HUES64 (cell line): ENCODE data around the gene PTPRM.

ENCODE experiments used
- H3K27ac ChIP-seq: 2 replicates; pipeline ENCODE4 v1.7.0; 2013; ENCODE audit warnings: low read depth, low read length, inconsistent platforms
- H3K27me3 ChIP-seq: 2 replicates; pipeline ENCODE4 v1.6.1; 2013; ENCODE audit warnings: mild to moderate bottlenecking, low read length; ENCODE audit not compliant: insufficient read depth
- H3K36me3 ChIP-seq: 2 replicates; pipeline ENCODE4 v1.6.1; 2013; ENCODE audit warnings: mild to moderate bottlenecking, low read length; ENCODE audit not compliant: insufficient read depth
- H3K4me1 ChIP-seq: 2 replicates; pipeline ENCODE4 v1.6.1; 2013; ENCODE audit warnings: mild to moderate bottlenecking, low read length, moderate library complexity; ENCODE audit not compliant: insufficient read depth
- H3K4me3 ChIP-seq: 2 replicates; pipeline ENCODE4 v1.5.1; 2013; ENCODE audit warnings: mild to moderate bottlenecking, low read length, moderate library complexity
- H3K9ac ChIP-seq: 2 replicates; pipeline ENCODE4 v1.6.1; 2013; ENCODE audit warnings: mild to moderate bottlenecking, low read depth, low read length
- H3K9me3 ChIP-seq: 2 replicates; pipeline ENCODE4 v1.6.1; 2013; ENCODE audit warnings: low read depth, low read length; ENCODE audit not compliant: insufficient read depth
- WGBS: fragments of 150-250, 120-280 bp; methylation state at CpG from one replicate; pipeline ENCODE4 v1.1.7; 2013; ENCODE audit warnings: missing lambda C conversion rate; 5-methylcytosine and 5-hydroxymethylcytosine counted together

The PTPRM gene

DNA sequence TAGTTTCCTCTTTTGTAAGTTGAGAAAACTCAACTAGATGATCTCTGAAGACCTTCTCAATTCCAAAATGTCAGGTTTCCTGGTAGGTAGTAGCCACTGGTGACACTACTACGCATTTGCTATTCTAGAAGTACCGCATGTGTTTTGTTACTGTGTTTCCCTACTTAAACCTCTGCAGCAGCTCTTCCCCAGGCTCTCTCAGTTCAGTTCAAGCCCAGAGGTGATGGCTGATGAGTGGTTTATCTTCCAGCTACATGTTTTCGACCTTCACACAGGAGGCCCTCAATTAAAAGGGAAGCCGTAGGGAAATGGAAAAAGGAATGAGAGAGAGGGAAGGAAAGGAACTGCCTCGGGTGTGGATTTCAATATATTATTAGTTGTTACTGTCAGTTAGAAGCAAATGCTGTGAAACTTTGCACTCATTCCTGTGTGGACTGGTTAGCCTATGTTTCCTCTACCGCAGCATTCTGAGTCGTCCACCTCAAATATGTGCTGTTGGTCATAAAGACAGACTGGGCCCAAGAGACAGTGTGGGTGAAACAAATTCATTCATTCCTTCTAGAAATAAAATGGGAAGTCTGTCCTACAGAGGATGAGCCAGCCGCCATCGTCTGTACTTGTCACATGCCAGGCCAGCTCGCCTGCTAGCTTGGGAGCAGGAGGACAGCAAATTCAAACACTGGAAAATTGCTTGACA, 586.9 kb downstream of the PTPRM start:
- H3K4me3 ChIP-seq: no peak overlapping the region
- no peak overlapping the region for H3K27ac ChIP-seq
- H3K27me3 ChIP-seq: no peaks in the 10 kb centered on the region
- no peaks in the 10 kb centered on the region for H3K4me1 ChIP-seq
- H3K9me3 ChIP-seq: no peaks in the 10 kb centered on the region
- H3K36me3 ChIP-seq: no peaks in the 10 kb centered on the region
- no peak overlapping the region for H3K9ac ChIP-seq
- 95% methylated on average over 10 of the region's 10 CpGs for WGBS

DNA sequence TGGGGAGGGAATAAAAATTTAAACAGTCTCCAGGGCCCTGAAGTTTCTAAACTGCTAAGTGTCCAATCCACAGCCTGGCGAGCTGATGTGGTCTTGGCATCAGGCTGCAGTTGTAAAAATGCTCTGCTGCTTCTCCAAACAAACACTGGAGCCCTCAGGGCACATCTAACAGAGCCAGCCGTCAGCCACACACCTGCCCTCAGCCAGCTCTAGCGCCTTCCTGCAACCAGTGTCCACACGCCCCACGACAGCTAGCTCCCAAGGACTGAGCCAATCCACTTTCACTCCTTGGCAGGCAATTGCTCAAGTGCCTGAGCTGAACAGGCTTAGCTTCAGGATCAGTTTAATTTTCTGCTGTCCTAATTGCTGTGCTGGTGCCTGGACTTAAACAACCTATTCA, 595.7 kb downstream of the PTPRM start:
- H3K27me3 ChIP-seq: no peaks in the 10 kb centered on the region
- no peaks in the 10 kb centered on the region for H3K9me3 ChIP-seq
- no peaks in the 10 kb centered on the region for H3K36me3 ChIP-seq
- WGBS: 88% methylated on average over 5 of the region's 5 CpGs
- no peaks in the 10 kb centered on the region for H3K4me1 ChIP-seq
- no peak overlapping the region for H3K27ac ChIP-seq
- no peak overlapping the region for H3K9ac ChIP-seq
- H3K4me3 ChIP-seq: no peak overlapping the region

DNA sequence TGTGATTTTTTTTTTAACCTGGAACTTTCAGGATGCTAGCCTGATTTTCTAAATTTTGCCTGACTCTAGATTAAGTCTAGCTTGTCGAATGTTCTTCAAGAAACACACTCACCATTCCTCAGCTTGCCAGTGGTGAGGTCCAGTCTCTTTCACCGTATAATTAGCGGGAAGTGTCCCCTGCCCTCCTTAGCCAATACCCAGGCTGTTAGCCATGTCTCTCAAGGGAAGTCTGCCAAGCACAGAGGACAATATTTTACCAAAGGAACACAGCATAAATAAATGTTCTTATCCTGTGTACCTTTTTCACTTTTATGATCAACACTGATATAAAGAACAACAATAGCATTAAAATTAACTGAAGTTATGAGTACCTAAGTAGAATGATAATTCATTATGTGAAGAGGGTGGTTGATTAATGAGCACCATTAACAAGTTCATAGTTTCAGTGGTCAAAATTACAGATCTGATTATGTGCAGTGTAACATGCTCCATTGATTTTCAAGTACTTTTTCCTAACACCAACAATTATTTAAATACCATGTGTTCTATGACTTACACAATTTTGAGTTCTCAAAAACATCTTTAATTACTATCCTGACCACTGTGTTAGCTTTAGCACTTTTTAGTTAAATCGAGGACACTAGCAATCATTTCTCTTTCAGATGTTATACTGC, 596.3 kb downstream of the PTPRM start:
- Histone ChIP-seq H3K36me3 (no peaks in the 10 kb centered on the region), H3K27me3 (no peaks in the 10 kb centered on the region), H3K9me3 (no peaks in the 10 kb centered on the region), H3K27ac (no peak overlapping the region), H3K4me1 (no peaks in the 10 kb centered on the region), H3K4me3 (no peak overlapping the region), H3K9ac (no peak overlapping the region)
- WGBS: 89% methylated on average over 4 of the region's 4 CpGs

DNA sequence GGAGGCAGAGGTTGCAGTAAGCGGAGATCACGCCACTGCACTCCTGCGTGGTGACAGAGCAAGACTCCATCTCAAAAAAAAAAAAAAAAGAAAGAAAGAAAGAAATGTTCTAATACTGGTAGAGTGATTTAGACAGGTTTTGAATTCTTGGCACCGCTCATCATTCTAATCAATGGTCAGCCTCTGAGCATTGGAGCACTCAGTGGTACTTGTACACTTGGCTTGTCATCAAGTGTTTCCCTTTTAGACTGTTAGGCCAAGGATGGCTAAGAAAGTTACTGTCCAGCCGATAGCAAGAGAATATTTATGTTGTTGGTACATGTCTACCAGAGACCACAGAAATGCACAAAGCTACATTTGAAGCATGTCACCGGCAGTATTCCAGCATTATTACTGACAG, 598.0 kb downstream of the PTPRM start:
- no peaks in the 10 kb centered on the region for H3K27me3 ChIP-seq
- no peak overlapping the region for H3K4me3 ChIP-seq
- no peaks in the 10 kb centered on the region for H3K9me3 ChIP-seq
- no peaks in the 10 kb centered on the region for H3K4me1 ChIP-seq
- no peaks in the 10 kb centered on the region for H3K36me3 ChIP-seq
- WGBS: 95% methylated on average over 6 of the region's 6 CpGs
- no peak overlapping the region for H3K9ac ChIP-seq
- no peak overlapping the region for H3K27ac ChIP-seq

DNA sequence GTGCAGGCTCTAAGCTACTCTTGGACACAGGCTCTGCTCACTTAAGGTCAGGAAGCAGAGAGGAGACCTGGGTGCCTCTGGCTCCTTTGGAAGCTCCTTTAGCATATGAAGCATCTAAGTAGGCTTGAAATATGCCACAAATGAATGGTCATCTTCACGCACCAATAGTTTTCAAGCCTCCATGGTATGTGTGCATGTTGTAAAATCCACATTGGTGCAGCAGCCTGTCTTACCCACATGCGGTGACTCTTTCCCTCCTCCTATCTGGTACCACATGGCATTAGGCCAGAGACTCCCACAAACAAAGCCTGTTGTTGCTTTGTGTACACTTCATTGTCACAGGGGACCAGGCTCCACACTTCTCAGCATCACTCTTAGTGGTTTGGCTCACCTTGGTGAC, 599.9 kb downstream of the PTPRM start:
- Histone ChIP-seq H3K9ac (no peak overlapping the region), H3K4me1 (no peaks in the 10 kb centered on the region), H3K27me3 (no peaks in the 10 kb centered on the region), H3K4me3 (no peak overlapping the region), H3K27ac (no peak overlapping the region), H3K9me3 (no peaks in the 10 kb centered on the region), H3K36me3 (no peaks in the 10 kb centered on the region)
- 94% methylated on average over 2 of the region's 2 CpGs for WGBS

DNA sequence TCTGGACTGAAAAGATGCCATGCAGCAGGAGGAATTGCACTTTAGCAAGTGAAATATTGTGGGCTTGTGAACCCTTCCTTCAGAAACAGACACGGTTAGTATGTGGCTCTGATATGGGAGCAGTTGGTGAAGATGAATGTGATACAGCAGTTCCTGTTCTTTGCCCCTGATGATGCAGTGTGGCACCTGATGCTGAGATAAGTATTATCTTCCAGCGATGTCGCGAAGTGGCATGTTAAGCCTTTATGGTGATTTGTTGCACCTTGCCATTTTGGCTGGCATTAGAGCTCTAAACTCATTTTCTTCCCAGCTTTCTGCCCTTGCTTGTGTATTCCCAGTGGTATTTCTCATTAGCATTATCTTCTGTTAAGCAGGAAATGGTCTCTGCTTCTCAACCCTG, 600.6 kb downstream of the PTPRM start:
- no peaks in the 10 kb centered on the region for H3K27me3 ChIP-seq
- H3K9ac ChIP-seq: no peak overlapping the region
- no peaks in the 10 kb centered on the region for H3K4me1 ChIP-seq
- no peaks in the 10 kb centered on the region for H3K9me3 ChIP-seq
- H3K36me3 ChIP-seq: no peaks in the 10 kb centered on the region
- 92% methylated on average over 4 of the region's 4 CpGs for WGBS
- no peak overlapping the region for H3K27ac ChIP-seq
- H3K4me3 ChIP-seq: no peak overlapping the region

DNA sequence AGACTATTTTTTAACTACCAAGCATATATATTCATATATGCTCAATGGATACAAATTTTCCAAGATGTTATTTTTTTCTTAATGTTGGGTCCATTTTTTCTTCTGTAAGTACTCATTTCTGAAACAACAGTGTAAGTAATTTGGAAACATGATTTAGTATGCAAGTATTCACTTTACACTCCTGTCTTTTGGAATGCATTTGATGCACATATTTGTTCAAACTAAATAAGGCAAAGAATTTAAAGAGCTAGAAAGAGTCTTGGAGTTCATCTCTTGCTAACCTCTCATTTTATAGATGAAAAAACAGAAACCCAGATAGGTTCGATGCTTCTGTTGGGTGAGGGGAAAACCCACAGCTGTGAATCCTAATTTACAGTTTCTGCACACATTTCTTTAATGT, 602.6 kb downstream of the PTPRM start:
- Histone ChIP-seq H3K36me3 (no peaks in the 10 kb centered on the region), H3K4me1 (no peaks in the 10 kb centered on the region), H3K27ac (no peak overlapping the region), H3K9ac (no peak overlapping the region), H3K9me3 (no peaks in the 10 kb centered on the region), H3K27me3 (no peaks in the 10 kb centered on the region), H3K4me3 (no peak overlapping the region)
- no CpG with 5 or more reads among the region's 1 CpG for WGBS

DNA sequence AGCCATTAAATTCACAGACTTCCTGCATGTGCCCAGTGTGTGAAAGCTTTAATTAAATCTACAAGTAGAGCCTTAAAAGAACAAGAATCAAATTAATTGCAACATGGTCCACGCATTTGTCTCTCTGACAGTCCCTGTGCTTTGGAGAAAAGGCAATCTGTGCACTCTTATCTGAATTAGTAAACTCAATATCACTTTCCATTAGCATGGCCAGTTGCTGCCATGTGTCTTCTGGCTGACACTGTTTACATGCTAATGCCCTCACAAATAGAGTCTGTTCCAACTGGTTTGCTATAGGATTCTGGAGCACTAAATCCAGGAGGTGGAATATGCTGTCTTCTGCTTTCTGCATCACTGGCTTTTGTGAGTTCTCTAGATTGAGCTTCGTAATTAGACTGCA, 607.7 kb downstream of the PTPRM start:
- no peak overlapping the region for H3K27ac ChIP-seq
- no peaks in the 10 kb centered on the region for H3K36me3 ChIP-seq
- peaks cover 7% of the 10 kb centered on the region for H3K9me3 ChIP-seq
- H3K27me3 ChIP-seq: no peaks in the 10 kb centered on the region
- no peak overlapping the region for H3K4me3 ChIP-seq
- H3K9ac ChIP-seq: no peak overlapping the region
- H3K4me1 ChIP-seq: peaks cover 14% of the 10 kb centered on the region; the same call in 1 of the 2 replicates
- WGBS: 91% methylated on average over 2 of the region's 2 CpGs

DNA sequence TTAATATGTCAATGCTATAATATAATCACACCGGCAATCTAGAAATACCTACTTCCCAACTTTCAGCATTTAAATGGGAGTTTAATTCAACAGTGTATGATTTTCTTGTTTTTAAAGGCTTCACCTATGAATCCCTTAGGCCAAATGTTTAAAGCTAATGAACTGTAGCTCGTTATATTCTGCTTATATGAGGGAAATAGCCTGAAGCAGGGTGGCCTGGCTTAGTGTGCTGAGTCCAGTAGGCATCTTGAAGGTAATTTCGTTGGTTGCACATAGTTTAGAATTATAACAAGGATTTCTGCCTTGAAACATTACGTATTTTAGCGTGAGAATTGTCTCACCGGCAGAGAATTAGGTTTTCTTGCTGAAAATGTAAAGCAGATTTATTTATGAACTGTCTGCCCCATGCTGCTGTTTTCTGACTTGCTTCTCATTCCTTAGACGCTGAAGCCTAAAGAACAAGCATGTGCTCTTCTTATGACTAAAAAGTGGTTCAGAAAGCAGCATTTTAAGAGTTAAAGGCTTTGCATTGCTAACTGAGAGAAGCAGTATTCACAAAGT, 608.5 kb downstream of the PTPRM start:
- Histone ChIP-seq H3K9ac (no peak overlapping the region), H3K4me1 (peaks cover 14% of the 10 kb centered on the region; the same call in 1 of the 2 replicates), H3K36me3 (no peaks in the 10 kb centered on the region), H3K9me3 (peaks cover 10% of the 10 kb centered on the region), H3K27me3 (no peaks in the 10 kb centered on the region), H3K4me3 (no peak overlapping the region), H3K27ac (no peak overlapping the region)
- 89% methylated on average over 6 of the region's 7 CpGs for WGBS

DNA sequence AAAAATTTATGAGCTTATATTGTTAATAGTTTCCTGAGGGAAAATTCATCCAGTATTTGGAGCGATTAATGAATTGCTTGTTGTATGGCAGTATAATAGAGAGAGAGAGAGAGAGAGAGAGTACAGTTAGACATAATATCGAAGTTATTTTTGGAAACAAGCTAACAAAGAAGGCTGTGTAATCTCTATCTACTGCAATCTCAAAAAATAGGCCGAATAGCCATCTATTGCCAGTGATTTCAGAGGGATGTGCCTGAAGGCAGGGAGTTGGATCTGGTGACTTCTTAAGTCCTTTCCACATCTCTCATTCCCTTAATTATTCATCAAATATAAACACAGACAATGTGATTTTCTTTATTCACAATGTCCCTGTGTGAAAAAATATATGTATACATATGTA, 609.0 kb downstream of the PTPRM start:
- Histone ChIP-seq H3K36me3 (no peaks in the 10 kb centered on the region), H3K9me3 (peaks cover 10% of the 10 kb centered on the region), H3K4me1 (peaks cover 14% of the 10 kb centered on the region; the same call in 1 of the 2 replicates), H3K27me3 (no peaks in the 10 kb centered on the region), H3K9ac (no peak overlapping the region), H3K4me3 (no peak overlapping the region), H3K27ac (no peak overlapping the region)
- 95% methylated on average over 3 of the region's 3 CpGs for WGBS

DNA sequence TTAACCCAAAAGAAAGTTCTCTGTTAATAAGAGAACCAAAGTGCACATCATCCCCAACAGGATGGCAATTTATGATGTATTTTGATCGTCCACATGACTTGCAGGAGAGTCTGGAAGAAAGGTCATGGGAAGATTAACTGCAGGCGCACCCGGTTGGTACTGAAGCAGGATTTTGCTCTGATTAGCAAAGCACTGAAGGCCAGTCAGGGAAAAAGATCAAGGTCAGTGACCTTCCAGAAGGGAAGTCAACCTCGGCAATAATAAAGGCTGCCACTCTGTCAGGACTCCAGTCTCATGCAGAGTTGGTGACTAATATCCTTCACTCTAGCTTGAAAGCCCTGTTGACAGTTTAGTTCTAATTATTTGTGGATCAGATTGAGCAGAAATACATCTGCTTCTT, 609.4 kb downstream of the PTPRM start:
- Histone ChIP-seq H3K36me3 (no peaks in the 10 kb centered on the region), H3K4me3 (no peak overlapping the region), H3K27me3 (no peaks in the 10 kb centered on the region), H3K9me3 (peaks cover 10% of the 10 kb centered on the region), H3K9ac (no peak overlapping the region), H3K27ac (no peak overlapping the region), H3K4me1 (peaks cover 14% of the 10 kb centered on the region; the same call in 1 of the 2 replicates)
- WGBS: 49% methylated on average over 4 of the region's 4 CpGs
